ENCODE measurements around the gene JAZF1. TPM values are rescaled to one million over a fixed set of nuclear protein-coding genes. Genes with fewer than 3 reads are reported as not detected.

JAZF1 gene
- total and polyA plus RNA-seq, 7 donors = 2.3 to 10.6 (median 5.3) TPM

DNA sequence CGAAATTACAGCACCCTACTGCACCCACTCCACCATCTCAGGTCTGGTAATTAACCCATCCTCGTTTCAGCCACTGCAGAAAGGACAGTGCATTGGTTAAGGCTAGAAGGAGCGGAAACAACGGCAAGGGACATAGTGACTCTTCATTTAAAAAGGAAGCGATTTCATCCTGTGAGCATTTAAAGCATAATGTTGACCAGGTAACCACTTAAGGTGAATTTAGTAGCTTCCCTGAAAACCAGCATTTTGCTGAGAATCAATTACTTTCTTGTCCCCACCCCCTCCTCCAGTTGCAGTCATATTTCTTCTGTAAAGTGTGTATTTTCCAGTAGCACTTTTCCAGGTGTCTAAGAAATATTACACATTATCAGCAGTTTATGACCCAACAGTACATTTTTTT lies 821 bp upstream of the JAZF1 start:
- intact Hi-C loops (cut with DNase I) = no loop called here
- DNase-seq = no peak
- no peaks in the 10 kb centered on the region for H3K36me3 ChIP-seq (ENCODE audit: insufficient read depth in 1 of 2, low read depth in 1 of 2)
- H3K27me3 ChIP-seq (ENCODE audit: insufficient read depth in 3 of 3, low read length in 2 of 3) = no peaks in the 10 kb centered on the region
- H3K27ac ChIP-seq = no peak overlapping the region
- TF ChIP-seq, protein P1, sequence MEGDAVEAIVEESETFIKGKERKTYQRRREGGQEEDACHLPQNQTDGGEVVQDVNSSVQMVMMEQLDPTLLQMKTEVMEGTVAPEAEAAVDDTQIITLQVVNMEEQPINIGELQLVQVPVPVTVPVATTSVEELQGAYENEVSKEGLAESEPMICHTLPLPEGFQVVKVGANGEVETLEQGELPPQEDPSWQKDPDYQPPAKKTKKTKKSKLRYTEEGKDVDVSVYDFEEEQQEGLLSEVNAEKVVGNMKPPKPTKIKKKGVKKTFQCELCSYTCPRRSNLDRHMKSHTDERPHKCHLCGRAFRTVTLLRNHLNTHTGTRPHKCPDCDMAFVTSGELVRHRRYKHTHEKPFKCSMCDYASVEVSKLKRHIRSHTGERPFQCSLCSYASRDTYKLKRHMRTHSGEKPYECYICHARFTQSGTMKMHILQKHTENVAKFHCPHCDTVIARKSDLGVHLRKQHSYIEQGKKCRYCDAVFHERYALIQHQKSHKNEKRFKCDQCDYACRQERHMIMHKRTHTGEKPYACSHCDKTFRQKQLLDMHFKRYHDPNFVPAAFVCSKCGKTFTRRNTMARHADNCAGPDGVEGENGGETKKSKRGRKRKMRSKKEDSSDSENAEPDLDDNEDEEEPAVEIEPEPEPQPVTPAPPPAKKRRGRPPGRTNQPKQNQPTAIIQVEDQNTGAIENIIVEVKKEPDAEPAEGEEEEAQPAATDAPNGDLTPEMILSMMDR (IDR thresholded peaks at IDR 0.05) = no peak
- H3K9me3 ChIP-seq = no peaks in the 10 kb centered on the region
- H3K4me3 ChIP-seq = no peak overlapping the region
- peaks cover 9% of the 10 kb centered on the region for H3K4me1 ChIP-seq
- no peak for ATAC-seq
- WGBS, 3 donors = 83 to 90% (median 86%) methylated on average over 5 of the region's 5 CpGs

DNA sequence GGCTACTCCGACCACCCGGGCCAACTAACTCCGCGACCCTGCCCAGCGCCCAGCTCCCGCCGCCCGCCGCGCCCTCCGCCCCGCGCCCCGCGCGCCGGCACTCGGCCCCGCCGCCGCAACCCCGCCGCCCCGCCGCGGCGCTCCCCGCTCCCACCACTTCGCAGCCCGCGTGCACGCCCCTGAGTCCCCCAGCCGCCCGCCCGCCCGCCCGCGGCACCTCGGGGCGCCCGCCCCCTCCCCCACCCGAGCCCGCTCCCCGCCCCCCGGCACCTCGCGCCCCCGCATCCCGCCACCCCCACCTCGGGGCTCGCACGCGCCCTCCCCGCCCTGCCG lies 598 bp downstream of the JAZF1 start:
- no peaks in the 10 kb centered on the region for H3K9me3 ChIP-seq
- DNase-seq = no peak
- peak overlapping the region; percentile 79 for H3K4me3 ChIP-seq
- H3K36me3 ChIP-seq (ENCODE audit: insufficient read depth in 1 of 2, low read depth in 1 of 2) = no peaks in the 10 kb centered on the region
- H3K4me1 ChIP-seq = peaks cover 16% of the 10 kb centered on the region
- H3K27ac ChIP-seq = peak overlapping the region; percentile 76
- intact Hi-C loops (cut with DNase I) = no loop called here
- 2% methylated on average over 52 of the region's 55 CpGs; no CpG with 5 or more reads in 2 of the 3 donors for WGBS, 3 donors
- ATAC-seq = no peak
- TF ChIP-seq, protein P1 (IDR thresholded peaks at IDR 0.05) = no peak
- no peaks in the 10 kb centered on the region for H3K27me3 ChIP-seq (ENCODE audit: insufficient read depth in 3 of 3, low read length in 2 of 3)

DNA sequence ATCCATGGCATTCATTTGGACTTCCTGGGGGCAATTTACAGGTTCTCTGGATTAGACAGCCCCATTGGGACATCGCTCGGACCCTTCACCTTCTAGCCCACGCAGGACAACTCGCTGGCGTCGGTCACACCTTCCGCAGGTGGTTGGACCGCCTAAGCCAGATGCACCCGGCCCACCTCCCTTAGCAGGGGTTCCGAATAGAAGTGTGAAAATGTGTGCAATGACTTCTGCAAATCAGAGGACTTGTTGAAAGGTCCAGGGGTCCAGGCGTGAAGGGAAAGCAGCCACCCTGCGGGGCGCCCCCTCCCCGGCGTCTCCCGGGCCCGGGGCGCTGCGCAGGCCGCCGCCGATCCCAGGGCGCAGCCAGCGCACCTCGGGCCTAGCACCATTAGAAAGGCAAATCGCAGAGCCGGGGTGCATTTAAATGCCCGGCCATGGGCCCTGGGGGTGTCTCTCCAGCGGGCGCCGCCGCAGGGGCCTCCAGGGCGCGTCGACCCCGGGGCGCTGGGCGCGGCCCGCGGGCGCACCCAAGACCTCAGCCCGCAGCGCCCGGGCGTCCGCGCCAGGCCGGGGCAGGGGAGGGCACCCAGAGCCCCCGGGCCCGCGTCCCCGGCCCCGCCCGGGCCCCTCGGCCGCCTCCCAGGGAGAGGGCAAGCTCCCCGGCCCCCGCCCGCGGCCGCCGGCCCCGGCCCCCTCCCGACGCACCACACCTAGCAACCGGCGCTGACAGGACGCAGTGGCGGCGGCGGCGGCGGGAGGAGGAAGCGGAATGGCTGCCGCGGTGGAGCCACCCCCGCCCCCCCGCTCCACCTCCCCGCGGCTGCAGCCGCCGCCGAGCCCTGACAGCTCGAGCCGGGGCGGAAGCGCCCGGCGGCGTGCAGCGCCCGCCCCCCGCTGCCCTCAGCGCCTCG lies 1.2 kb downstream of the JAZF1 start:
- Histone ChIP-seq H3K9me3 (no peaks in the 10 kb centered on the region), H3K36me3 (ENCODE audit: insufficient read depth in 1 of 2, low read depth in 1 of 2) (no peaks in the 10 kb centered on the region), H3K4me1 (peaks cover 16% of the 10 kb centered on the region), H3K4me3 (peak overlapping the region; percentile 79), H3K27ac (peak overlapping the region; percentile 72), H3K27me3 (ENCODE audit: insufficient read depth in 3 of 3, low read length in 2 of 3) (no peaks in the 10 kb centered on the region)
- intact Hi-C loops (cut with DNase I) = loop anchor here in 1 of 2 donors (5.0 kb wide), 1 partner anchor 72 kb away; no protein-coding TSS in a partner anchor
- TF ChIP-seq, protein P1 (IDR thresholded peaks at IDR 0.05) = no peak
- 2 to 6% (median 4%) methylated on average over 32 to 96 of the region's 96 CpGs for WGBS, 3 donors
- peak; percentile 82 to 86 for DNase-seq
- ATAC-seq = peak; percentile 72 to 86 (median 80)

DNA sequence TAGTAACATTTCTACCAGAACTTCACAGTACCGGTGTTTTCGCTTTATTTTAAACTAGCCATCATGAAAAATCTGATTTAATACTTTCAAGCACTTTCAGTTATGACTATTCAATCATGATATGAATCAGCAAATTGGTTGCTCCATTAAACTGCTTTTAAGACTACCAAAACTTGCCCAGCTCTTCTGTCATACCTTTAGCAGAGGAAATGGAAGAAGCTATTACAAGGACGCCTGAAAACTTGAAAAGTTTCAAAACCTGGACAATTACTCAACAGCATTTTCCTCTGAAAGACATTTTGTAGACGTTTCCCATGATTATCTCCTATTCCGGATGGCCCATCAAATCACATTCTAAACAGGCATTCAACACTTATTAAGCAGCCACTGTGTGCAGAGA lies 2.0 kb downstream of the JAZF1 start:
- DNase-seq = no peak
- Histone ChIP-seq H3K36me3 (ENCODE audit: insufficient read depth in 1 of 2, low read depth in 1 of 2) (no peaks in the 10 kb centered on the region), H3K9me3 (no peaks in the 10 kb centered on the region), H3K4me1 (peaks cover 20% of the 10 kb centered on the region), H3K4me3 (peak overlapping the region; percentile 79), H3K27ac (peak overlapping the region; percentile 72), H3K27me3 (ENCODE audit: insufficient read depth in 3 of 3, low read length in 2 of 3) (no peaks in the 10 kb centered on the region)
- no peak for ATAC-seq
- 63 to 83% (median 64%) methylated on average over 5 of the region's 5 CpGs for WGBS, 3 donors
- intact Hi-C loops (cut with DNase I) = loop anchor here in 1 of 2 donors (5.0 kb wide), 1 partner anchor 71 kb away; no protein-coding TSS in a partner anchor
- TF ChIP-seq, protein P1 (IDR thresholded peaks at IDR 0.05) = no peak

All from psoas muscle (tissue), 8 donors.